Measurements from ENCODE around the gene IL22RA1.

GRCh38 chr1:24120965-24121364, 22.0 kb downstream of the IL22RA1 start:
- no peak for TF ChIP-seq CTCF (conservative IDR thresholded peaks at IDR 0.05; ENCODE audit: low read length)
- TF ChIP-seq EZH2phosphoT487 (IDR thresholded peaks at IDR 0.05; ENCODE audit: borderline replicate concordance): no peak

Data from Loucy (cell line).